Gastroesophageal sphincter (tissue), 4 donors: ENCODE data around the gene RGS11. TPM values are rescaled to one million over a fixed set of nuclear protein-coding genes. Genes with fewer than 3 reads are reported as not detected.
"Not testable (repeated sequence)": the region's sequence is repeated elsewhere in the genome, so short reads cannot be mapped to it uniquely, and the experiment has no call there.

ENCODE experiments used
- ATAC-seq: fragments of 150-250 bp; one replicate; pipeline ENCODE4 v1.9.1; 2016; ENCODE audit warnings: mild to moderate bottlenecking, moderate library complexity
- H3K27ac ChIP-seq, 4 donors: fragments of 200-600 bp; sonication (generic) in 3 of 4; 1 replicate in 3 of 4; 2 replicates in 1 of 4; pipeline ENCODE4 v1.5.1; 2016 to 2019
- H3K27me3 ChIP-seq: fragments of 200-600 bp; sonication (generic); one replicate; pipeline ENCODE4 v1.5.1; 2019
- H3K36me3 ChIP-seq, 2 donors: fragments of 200-600 bp; sonication (generic); one replicate each; pipeline ENCODE4 v1.5.1; 2019; ENCODE audit warnings: control low read depth in 1 of 2
- H3K4me1 ChIP-seq, 3 donors: fragments of 200-600 bp; sonication (generic); 1 replicate in 2 of 3; 2 replicates in 1 of 3; pipeline ENCODE4 v1.5.1; 2016 to 2019; ENCODE audit warnings: control low read depth in 2 of 3
- H3K4me3 ChIP-seq, 2 donors: fragments of 200-600 bp; sonication (generic); one replicate each; pipeline ENCODE4 v1.5.1; 2019; ENCODE audit warnings: mild to moderate bottlenecking in 1 of 2, moderate library complexity in 1 of 2
- H3K9me3 ChIP-seq, 3 donors: fragments of 200-600 bp; sonication (generic); one replicate each; pipeline ENCODE4 v1.5.1; 2017 to 2019; ENCODE audit warnings: control low read depth in 2 of 3
- CTCF ChIP-seq, 4 experiments: fragments of 200-600 bp in 2 of 4; fragments of 450-650 bp in 2 of 4; sonication (generic) in 1 of 4; IDR thresholded peaks; one replicate each; pipeline ENCODE4 v1.5.1; 2017 to 2019; ENCODE audit warnings: antibody characterized with exemption in 4 of 4, mild to moderate bottlenecking in 2 of 4, moderate library complexity in 2 of 4
- EP300 ChIP-seq: sonication (generic); formaldehyde crosslinking; IDR thresholded peaks from one replicate; pipeline ENCODE4 v1.6.1; 2017; ENCODE audit warnings: antibody characterized with exemption, mild to moderate bottlenecking
- POLR2A ChIP-seq, 2 donors: fragments of 450-650 bp; IDR thresholded peaks; one replicate each; pipeline ENCODE4 v1.6.1; 2017; ENCODE audit warnings: antibody characterized with exemption in 2 of 2, mild to moderate bottlenecking in 2 of 2, moderate library complexity in 1 of 2
- POLR2AphosphoS5 ChIP-seq: sonication (generic); formaldehyde crosslinking; IDR thresholded peaks from one replicate; pipeline ENCODE4 v1.6.1; 2017; ENCODE audit warnings: antibody characterized with exemption
- WGBS, 2 donors: methylation state at CpG; one replicate each; pipeline ENCODE4 v1.1.5; 2018; ENCODE audit warnings: low coverage in 1 of 2; 5-methylcytosine and 5-hydroxymethylcytosine counted together
- total RNA-seq, 4 donors: library from RNA; depleted of rRNA; stranded (reverse); fragments of >200 nt; gene quantifications; one replicate each; pipeline ENCODE4 v1.1.0, GENCODE V29; 2016

RGS11 gene
- total RNA-seq, 4 donors from 2014 or later: 3.0 to 11.5 (median 10.1) TPM

- no peak for ATAC-seq
- peaks cover 0 to 93% of the 10 kb centered on the region in 2 donors for H3K36me3 ChIP-seq
- no peaks in the 10 kb centered on the region for H3K9me3 ChIP-seq
- H3K4me1 ChIP-seq: no peaks in the 10 kb centered on the region
- no peak overlapping the region for H3K4me3 ChIP-seq
- no peak for TF ChIP-seq POLR2A (IDR thresholded peaks at IDR 0.05)
- no peak for TF ChIP-seq POLR2AphosphoS5
- TF ChIP-seq EP300: no peak
- TF ChIP-seq CTCF (IDR thresholded peaks at IDR 0.05): no peak
- no peak overlapping the region for H3K27ac ChIP-seq
- no peaks in the 10 kb centered on the region for H3K27me3 ChIP-seq
- WGBS, 2 donors: 60% methylated on average over 4 of the region's 28 CpGs; no CpG with 5 or more reads in 1 of the 2 donors
Observed at GRCh38 chr16:261031-261691, 14.6 kb downstream of the RGS11 start.

GRCh38 chr16:260326-260725, 15.4 kb downstream of the RGS11 start:
- H3K4me3 ChIP-seq: no peak overlapping the region
- H3K4me1 ChIP-seq: no peaks in the 10 kb centered on the region
- ATAC-seq: no peak
- 85 to 100% methylated on average over 2 to 6 of the region's 19 CpGs for WGBS, 2 donors
- no peak for TF ChIP-seq CTCF (IDR thresholded peaks at IDR 0.05)
- no peak for TF ChIP-seq POLR2AphosphoS5
- TF ChIP-seq POLR2A (IDR thresholded peaks at IDR 0.05): no peak
- TF ChIP-seq EP300: no peak
- H3K9me3 ChIP-seq: no peaks in the 10 kb centered on the region
- no peak overlapping the region for H3K27ac ChIP-seq
- H3K27me3 ChIP-seq: no peaks in the 10 kb centered on the region
- H3K36me3 ChIP-seq: peaks cover 0 to 95% of the 10 kb centered on the region in 2 donors

- WGBS, 2 donors: no CpG with 5 or more reads among the region's 13 CpGs
- no peaks in the 10 kb centered on the region for H3K9me3 ChIP-seq
- no peak overlapping the region for H3K4me3 ChIP-seq
- ATAC-seq: no peak
- H3K4me1 ChIP-seq: no peaks in the 10 kb centered on the region
- TF ChIP-seq POLR2AphosphoS5: no peak
- no peak overlapping the region for H3K27ac ChIP-seq
- no peaks in the 10 kb centered on the region for H3K27me3 ChIP-seq
- H3K36me3 ChIP-seq: peaks cover 0 to 95% of the 10 kb centered on the region in 2 donors
Observed at GRCh38 chr16:259814-260253, 15.9 kb downstream of the RGS11 start.

DNA sequence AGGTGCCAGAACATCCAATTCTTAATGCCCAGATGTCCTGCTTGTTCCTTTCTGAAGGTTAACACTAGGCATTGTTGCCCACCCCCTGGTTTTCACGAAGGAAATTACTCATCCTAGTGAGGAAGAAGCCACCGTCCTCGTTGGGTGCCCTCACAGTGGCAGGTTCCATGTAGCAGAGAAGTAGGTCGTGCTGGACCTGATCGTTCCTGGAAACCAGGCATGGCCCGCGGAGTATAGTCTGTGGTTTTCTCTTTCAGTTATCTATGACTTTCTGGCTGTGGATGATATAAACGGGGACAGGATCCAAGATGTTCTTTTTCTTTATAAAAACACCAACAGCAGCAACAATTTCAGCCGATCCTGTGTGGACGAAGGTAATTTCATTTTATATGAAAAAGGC, 16.5 kb downstream of the RGS11 start:
- no peak overlapping the region for H3K27ac ChIP-seq
- WGBS, 2 donors: 76 to 80% methylated on average over 1 to 10 of the region's 10 CpGs
- H3K36me3 ChIP-seq: peaks cover 0 to 95% of the 10 kb centered on the region in 2 donors
- no peaks in the 10 kb centered on the region for H3K4me1 ChIP-seq
- H3K9me3 ChIP-seq: no peaks in the 10 kb centered on the region
- H3K4me3 ChIP-seq: no peak overlapping the region
- ATAC-seq: no peak
- TF ChIP-seq EP300: no peak
- no peak for TF ChIP-seq POLR2AphosphoS5
- no peak for TF ChIP-seq POLR2A (IDR thresholded peaks at IDR 0.05)
- no peak for TF ChIP-seq CTCF (IDR thresholded peaks at IDR 0.05)
- H3K27me3 ChIP-seq: no peaks in the 10 kb centered on the region

- peaks cover 0 to 95% of the 10 kb centered on the region in 2 donors for H3K36me3 ChIP-seq
- H3K9me3 ChIP-seq, H3K4me3 ChIP-seq, H3K27me3 ChIP-seq, H3K4me1 ChIP-seq, H3K27ac ChIP-seq, ATAC-seq: not testable (repeated sequence)
- WGBS, 2 donors: 93% methylated on average over 6 to 8 of the region's 13 CpGs
Observed at GRCh38 chr16:258091-258490, 17.7 kb downstream of the RGS11 start.

DNA sequence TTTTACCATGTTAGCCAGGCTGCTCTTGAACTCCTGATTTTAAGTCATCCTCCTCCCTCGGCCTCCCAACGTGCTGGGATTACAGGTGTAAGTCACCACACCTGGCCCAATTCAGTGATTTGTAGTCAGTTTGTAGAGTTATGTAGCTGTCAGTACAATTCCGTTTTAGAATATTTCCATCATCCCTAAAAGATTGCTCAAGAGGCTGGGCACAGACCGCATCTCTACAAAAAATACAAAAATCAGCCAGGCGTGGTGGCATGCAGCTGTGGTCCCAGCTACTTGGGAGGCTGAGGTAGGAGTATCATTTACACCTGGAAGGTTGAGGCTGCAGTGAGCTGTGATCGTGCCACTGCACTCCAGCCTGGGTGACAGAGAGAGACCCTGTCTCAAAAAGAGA, 20.6 kb downstream of the RGS11 start:
- Histone ChIP-seq H3K27me3 (no peaks in the 10 kb centered on the region), H3K27ac (no peak overlapping the region), H3K36me3 (peaks cover 0 to 94% of the 10 kb centered on the region in 2 donors), H3K4me3 (no peak overlapping the region), H3K9me3 (no peaks in the 10 kb centered on the region), H3K4me1 (no peaks in the 10 kb centered on the region)
- no peak for ATAC-seq
- WGBS, 2 donors: 90 to 97% methylated on average over 6 of the region's 6 CpGs
- TF ChIP-seq POLR2AphosphoS5 (no peak), CTCF (IDR thresholded peaks at IDR 0.05) (no peak), EP300 (no peak), POLR2A (IDR thresholded peaks at IDR 0.05) (no peak)
